Thyroid gland (tissue), 4 donors: Measurements from ENCODE around the gene HNRNPM.

Experiments
- CTCF ChIP-seq, 6 experiments: fragments of 200-600 bp in 3 of 6; fragments of 450-650 bp in 3 of 6; sonication (generic) in 3 of 6; IDR thresholded peaks; one replicate each; pipeline ENCODE4 v1.5.1; 2016 to 2019; ENCODE audit warnings: antibody characterized with exemption in 6 of 6, mild to moderate bottlenecking in 2 of 6, inconsistent platforms in 1 of 6, moderate library complexity in 1 of 6
- POLR2A ChIP-seq, 2 donors: fragments of 450-650 bp; IDR thresholded peaks; one replicate each; pipeline ENCODE4 v1.6.1; 2017; ENCODE audit warnings: antibody characterized with exemption in 2 of 2, mild to moderate bottlenecking in 2 of 2, moderate library complexity in 1 of 2

- no peak for TF ChIP-seq CTCF (IDR thresholded peaks at IDR 0.05)
- no peak for TF ChIP-seq POLR2A (IDR thresholded peaks at IDR 0.05)
Measured at GRCh38 chr19:8429044-8429443, 15.7 kb upstream of the HNRNPM start.
